Left forelimb (tissue), 1 donor: Measurements from ENCODE around the gene RHOT2.
"Not testable (repeated sequence)": the region's sequence is repeated elsewhere in the genome, so short reads cannot be mapped to it uniquely, and the experiment has no call there.

Source experiments
- DNase-seq: peaks from one replicate; pipeline ENCODE4 v3.0.0-alpha.2; 2018; ENCODE audit warnings: low spot score

The RHOT2 gene

GRCh38 chr16:700684-701584, 33.0 kb downstream of the RHOT2 start:
- no peak for DNase-seq

- no peak for DNase-seq
These were observed 34.4 kb downstream of the RHOT2 start for GRCh38 chr16:702341-702740.

- DNase-seq, result no peak
These were observed 35.5 kb downstream of the RHOT2 start for GRCh38 chr16:703406-703805.

GRCh38 chr16:704047-704446, 36.1 kb downstream of the RHOT2 start:
- no peak for DNase-seq

- DNase-seq, result no peak
These were observed 36.8 kb downstream of the RHOT2 start for GRCh38 chr16:704552-705380.

- no peak for DNase-seq
These were observed 37.7 kb downstream of the RHOT2 start, which contains the start of gene FBXL16 for GRCh38 chr16:705431-706188. Gene FBXL16, minus strand, starts transcription at chr16:705801. Its CDS starts 8,396 bp downstream, at chr16:697405.

GRCh38 chr16:706189-707061, 38.5 kb downstream of the RHOT2 start:
- no peak for DNase-seq

- no peak for DNase-seq
These were observed 39.2 kb downstream of the RHOT2 start for GRCh38 chr16:707062-707538.

- no peak for DNase-seq
These were observed 40.1 kb downstream of the RHOT2 start for GRCh38 chr16:708019-708418.

GRCh38 chr16:708959-709358, 41.0 kb downstream of the RHOT2 start:
- DNase-seq, result no peak

- no peak for DNase-seq
These were observed 41.9 kb downstream of the RHOT2 start for GRCh38 chr16:709566-710499.

- DNase-seq, result no peak
These were observed 42.7 kb downstream of the RHOT2 start for GRCh38 chr16:710500-711075.

- DNase-seq, result no peak
These were observed 43.2 kb downstream of the RHOT2 start for GRCh38 chr16:711084-711483.

GRCh38 chr16:711548-712320, 43.8 kb downstream of the RHOT2 start:
- DNase-seq, result peak; percentile 85

GRCh38 chr16:712740-713250, 44.9 kb downstream of the RHOT2 start:
- DNase-seq, result not testable (repeated sequence)

- DNase-seq, result no peak
These were observed 46.1 kb downstream of the RHOT2 start for GRCh38 chr16:714079-714478.

GRCh38 chr16:714558-715476, 46.9 kb downstream of the RHOT2 start, which contains the start of gene METRN:
Gene METRN, plus strand, starts transcription at chr16:715118. Its CDS starts 172 bp downstream, at chr16:715290.
- peak; percentile 92 for DNase-seq
